Chondrocyte (in vitro differentiated cells): ENCODE measurements around the gene HLA-DQA1. TPM values are rescaled to one million over a fixed set of nuclear protein-coding genes. Genes with fewer than 3 reads are reported as not detected.
"Not testable (repeated sequence)": the region's sequence is repeated elsewhere in the genome, so short reads cannot be mapped to it uniquely, and the experiment has no call there.

Source experiments
- DNase-seq: peaks from one replicate; pipeline ENCODE4 v3.0.0; 2021; ENCODE audit warnings: mixed read lengths, low spot score
- H3K27ac Mint-ChIP-seq: one replicate; pipeline ENCODE4 v1.8.0; 2021; ENCODE audit warnings: mild to moderate bottlenecking, moderate library complexity, mixed read lengths; ENCODE audit not compliant: unreplicated experiment
- H3K27me3 Mint-ChIP-seq: 2 replicates; pipeline ENCODE4 v1.8.0; 2021; ENCODE audit warnings: low read depth, mixed read lengths
- H3K36me3 Mint-ChIP-seq: 2 replicates; pipeline ENCODE4 v1.8.0; 2021; ENCODE audit warnings: low read depth, mixed read lengths
- H3K4me1 Mint-ChIP-seq: 2 replicates; pipeline ENCODE4 v1.8.0; 2021; ENCODE audit warnings: low read depth, mild to moderate bottlenecking, mixed read lengths
- H3K4me3 Mint-ChIP-seq: one replicate; pipeline ENCODE4 v1.8.0; 2021; ENCODE audit warnings: mild to moderate bottlenecking, moderate library complexity, mixed read lengths; ENCODE audit not compliant: unreplicated experiment
- H3K9me3 Mint-ChIP-seq: 2 replicates; pipeline ENCODE4 v1.8.0; 2021; ENCODE audit warnings: low read depth, mixed read lengths
- CTCF ChIP-seq: fragments of 200-600 bp; sonication (generic); IDR thresholded peaks from 2 replicates; pipeline ENCODE4 v1.5.0; 2021; ENCODE audit warnings: antibody characterized with exemption, mild to moderate bottlenecking, moderate library complexity
- total RNA-seq: library from RNA; stranded (reverse); gene quantifications from 3 replicates; pipeline ENCODE4 v1.2.1, GENCODE V29; 2021

HLA-DQA1 gene
- total RNA-seq, 1 donor from 2014 or later = not detected

- DNase-seq = no peak
- no peak overlapping the region for H3K27ac Mint-ChIP-seq
- H3K4me1 Mint-ChIP-seq = no peaks in the 10 kb centered on the region
- peaks cover 20% of the 10 kb centered on the region for H3K27me3 Mint-ChIP-seq
- H3K9me3 Mint-ChIP-seq = no peaks in the 10 kb centered on the region
- no peaks in the 10 kb centered on the region for H3K36me3 Mint-ChIP-seq
- no peak overlapping the region for H3K4me3 Mint-ChIP-seq
- TF ChIP-seq CTCF = no peak
These were observed 2.5 kb downstream of the HLA-DQA1 start for GRCh38 chr6:32639440-32640394.

- peaks cover 12% of the 10 kb centered on the region for H3K27me3 Mint-ChIP-seq
- no peak overlapping the region for H3K4me3 Mint-ChIP-seq
- no peaks in the 10 kb centered on the region for H3K36me3 Mint-ChIP-seq
- H3K9me3 Mint-ChIP-seq = no peaks in the 10 kb centered on the region
- DNase-seq = no peak
- H3K27ac Mint-ChIP-seq = no peak overlapping the region
- no peaks in the 10 kb centered on the region for H3K4me1 Mint-ChIP-seq
- TF ChIP-seq CTCF = no peak
These were observed 3.9 kb downstream of the HLA-DQA1 start for GRCh38 chr6:32641122-32641521.

- not testable (repeated sequence) for H3K27ac Mint-ChIP-seq, H3K9me3 Mint-ChIP-seq, H3K4me3 Mint-ChIP-seq, H3K27me3 Mint-ChIP-seq, H3K4me1 Mint-ChIP-seq, H3K36me3 Mint-ChIP-seq, DNase-seq
These were observed 4.8 kb downstream of the HLA-DQA1 start for GRCh38 chr6:32641785-32642719.

- peaks cover 6% of the 10 kb centered on the region for H3K27me3 Mint-ChIP-seq
- no peaks in the 10 kb centered on the region for H3K36me3 Mint-ChIP-seq
- no peaks in the 10 kb centered on the region for H3K9me3 Mint-ChIP-seq
- no peak overlapping the region for H3K27ac Mint-ChIP-seq
- no peaks in the 10 kb centered on the region for H3K4me1 Mint-ChIP-seq
- DNase-seq = no peak
- TF ChIP-seq CTCF = no peak
- H3K4me3 Mint-ChIP-seq = no peak overlapping the region
These were observed 5.5 kb downstream of the HLA-DQA1 start for GRCh38 chr6:32642720-32643106.

GRCh38 chr6:32643904-32644303 lies 6.7 kb downstream of the HLA-DQA1 start:
- DNase-seq = no peak
- Mint-ChIP-seq H3K9me3 (peaks cover 2% of the 10 kb centered on the region), H3K4me1 (no peaks in the 10 kb centered on the region), H3K27ac (no peak overlapping the region), H3K36me3 (no peaks in the 10 kb centered on the region), H3K4me3 (no peak overlapping the region), H3K27me3 (peaks cover 7% of the 10 kb centered on the region)
- TF ChIP-seq CTCF = no peak
